GM23338 (cell line): ENCODE measurements around the gene TMEM244. TPM values are rescaled to one million over a fixed set of nuclear protein-coding genes. Genes with fewer than 3 reads are reported as not detected.

ENCODE experiments used
- ATAC-seq: fragments of 200-7000 bp; cut with Tn5 transposase; 3 replicates; pipeline ENCODE4 v1.9.1; 2020
- DNase-seq: peaks from one replicate; pipeline ENCODE4 v3.0.0-alpha.2; 2015; ENCODE audit warnings: low spot score
- H2AFZ ChIP-seq: fragments of 200-600 bp; sonication (generic); 2 replicates; pipeline ENCODE4 v1.8.0; 2016; ENCODE audit warnings: antibody characterized with exemption, mild to moderate bottlenecking, moderate library complexity
- H3F3A ChIP-seq: fragments of 200-600 bp; sonication (generic); replicated peaks from 2 replicates; pipeline ENCODE4 v1.8.0; 2017; ENCODE audit warnings: antibody characterized with exemption, mixed run types, low read depth
- H3K27ac ChIP-seq: fragments of 200-600 bp; sonication (generic); 2 replicates; pipeline ENCODE4 v1.6.1; 2016; ENCODE audit warnings: low read depth
- H3K27me3 ChIP-seq: fragments of 200-600 bp; sonication (generic); 2 replicates; pipeline ENCODE4 v1.8.0; 2016; ENCODE audit warnings: mild to moderate bottlenecking, mixed run types, moderate library complexity; ENCODE audit not compliant: insufficient read depth
- H3K36me3 ChIP-seq: fragments of 200-600 bp; sonication (generic); 2 replicates; pipeline ENCODE4 v1.8.0; 2016; ENCODE audit warnings: mild to moderate bottlenecking; ENCODE audit not compliant: insufficient read depth
- H3K4me1 ChIP-seq: fragments of 200-600 bp; sonication (generic); 2 replicates; pipeline ENCODE4 v1.8.0; 2016; ENCODE audit warnings: mild to moderate bottlenecking, moderate library complexity; ENCODE audit not compliant: insufficient read depth
- H3K4me2 ChIP-seq: fragments of 200-600 bp; sonication (generic); 2 replicates; pipeline ENCODE4 v1.7.1; 2017; ENCODE audit warnings: mixed run types
- H3K4me3 ChIP-seq: fragments of 200-600 bp; sonication (generic); 2 replicates; pipeline ENCODE4 v1.6.1; 2016; ENCODE audit warnings: mixed run types
- H3K79me2 ChIP-seq: fragments of 200-600 bp; sonication (generic); replicated peaks from 2 replicates; pipeline ENCODE4 v1.8.0; 2017; ENCODE audit warnings: mild to moderate bottlenecking; ENCODE audit not compliant: insufficient read depth
- H3K9me2 ChIP-seq: fragments of 200-600 bp; sonication (generic); 2 replicates; pipeline ENCODE4 v1.8.0; 2017; ENCODE audit not compliant: insufficient read depth
- H4K20me1 ChIP-seq: fragments of 200-600 bp; sonication (generic); replicated peaks from 2 replicates; pipeline ENCODE4 v1.8.0; 2017; ENCODE audit warnings: mild to moderate bottlenecking; ENCODE audit not compliant: insufficient read depth
- H3K27ac Mint-ChIP-seq: 2 replicates; pipeline ENCODE4 v1.8.0; 2020; ENCODE audit warnings: inconsistent platforms, mild to moderate bottlenecking, moderate library complexity, mixed read lengths
- H3K27me3 Mint-ChIP-seq: 3 replicates; pipeline ENCODE4 v1.8.0; 2022; ENCODE audit warnings: low read depth, mild to moderate bottlenecking, moderate library complexity, mixed read lengths, inconsistent platforms; ENCODE audit not compliant: insufficient read depth, poor library complexity
- H3K36me3 Mint-ChIP-seq: 3 replicates; pipeline ENCODE4 v1.8.0; 2021; ENCODE audit warnings: low read depth, mild to moderate bottlenecking, inconsistent platforms, moderate library complexity, mixed read lengths
- H3K4me1 Mint-ChIP-seq: 3 replicates; pipeline ENCODE4 v1.8.0; 2020; ENCODE audit warnings: mild to moderate bottlenecking, inconsistent platforms, mixed read lengths
- H3K4me3 Mint-ChIP-seq: 3 replicates; pipeline ENCODE4 v1.8.0; 2021; ENCODE audit warnings: moderate library complexity, mild to moderate bottlenecking, inconsistent platforms, mixed read lengths
- H3K9me3 Mint-ChIP-seq: 3 replicates; pipeline ENCODE4 v1.8.0; 2020; ENCODE audit warnings: moderate library complexity, mild to moderate bottlenecking, inconsistent platforms, mixed read lengths
- REST ChIP-seq: IDR thresholded peaks from one replicate; pipeline ENCODE4 v1.6.1; 2018; ENCODE audit warnings: antibody characterized with exemption; ENCODE audit not compliant: unreplicated experiment
- polyA plus RNA-seq: library from polyadenylated mRNA; unstranded; fragments of >200 nt; fragmentation: Nextera tagmentation; extraction: Ambion mirVana; gene quantifications from 2 replicates; pipeline ENCODE4 v1.2.1, GENCODE V29; 2016
- total RNA-seq: library from RNA; depleted of rRNA; stranded (reverse); fragments of >200 nt; shearing (Covaris generic); gene quantifications from 2 replicates; pipeline ENCODE4 v1.2.3, GENCODE V29; 2014
- TF ChIP-seq, protein P1 (sequence below): fragments of 250-450 bp; sonication (Bioruptor Pico); IDR thresholded peaks from 2 replicates; pipeline ENCODE4 v1.5.0; 2020; ENCODE audit warnings: mild to moderate bottlenecking, moderate library complexity

TMEM244 gene
- total and polyA plus RNA-seq, 2 experiments from 2014 or later, result not detected

DNA sequence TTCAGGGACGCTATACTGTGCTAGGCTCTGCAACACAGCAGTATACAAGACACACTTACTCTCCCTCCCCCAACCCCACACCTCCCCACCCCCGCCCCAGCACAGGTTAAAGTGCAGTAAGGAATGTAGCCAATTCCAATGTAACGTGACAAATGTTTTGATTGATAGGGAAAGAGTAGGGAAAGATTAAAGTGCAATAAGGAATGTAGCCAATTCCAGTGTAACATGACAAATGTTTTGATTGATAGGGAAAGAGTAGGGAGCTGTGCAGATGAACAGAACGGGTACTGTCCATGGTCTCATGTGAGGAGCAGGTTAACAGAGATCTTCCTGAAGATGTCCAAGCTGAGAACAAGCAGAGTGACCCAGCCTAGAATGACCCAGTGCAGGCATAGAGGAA, 69.1 kb downstream of the TMEM244 start:
- H3K4me3 Mint-ChIP-seq, result no peak overlapping the region

More for the DNA sequence above, 69.1 kb downstream of the TMEM244 start:
- no peak overlapping the region for H3K4me3 ChIP-seq
- H3K27ac ChIP-seq, result no peak overlapping the region
- no peaks in the 10 kb centered on the region for H3K36me3 ChIP-seq
- no peaks in the 10 kb centered on the region for H3K9me2 ChIP-seq
- Mint-ChIP-seq H3K9me3 (no peaks in the 10 kb centered on the region), H3K36me3 (no peaks in the 10 kb centered on the region), H3K27me3 (no peaks in the 10 kb centered on the region), H3K27ac (no peak overlapping the region), H3K4me1 (no peaks in the 10 kb centered on the region)
- no peaks in the 10 kb centered on the region for H3K79me2 ChIP-seq
- no peaks in the 10 kb centered on the region for H3F3A ChIP-seq
- no peaks in the 10 kb centered on the region for H4K20me1 ChIP-seq
- H3K4me1 ChIP-seq, result no peaks in the 10 kb centered on the region
- TF ChIP-seq, protein P1, sequence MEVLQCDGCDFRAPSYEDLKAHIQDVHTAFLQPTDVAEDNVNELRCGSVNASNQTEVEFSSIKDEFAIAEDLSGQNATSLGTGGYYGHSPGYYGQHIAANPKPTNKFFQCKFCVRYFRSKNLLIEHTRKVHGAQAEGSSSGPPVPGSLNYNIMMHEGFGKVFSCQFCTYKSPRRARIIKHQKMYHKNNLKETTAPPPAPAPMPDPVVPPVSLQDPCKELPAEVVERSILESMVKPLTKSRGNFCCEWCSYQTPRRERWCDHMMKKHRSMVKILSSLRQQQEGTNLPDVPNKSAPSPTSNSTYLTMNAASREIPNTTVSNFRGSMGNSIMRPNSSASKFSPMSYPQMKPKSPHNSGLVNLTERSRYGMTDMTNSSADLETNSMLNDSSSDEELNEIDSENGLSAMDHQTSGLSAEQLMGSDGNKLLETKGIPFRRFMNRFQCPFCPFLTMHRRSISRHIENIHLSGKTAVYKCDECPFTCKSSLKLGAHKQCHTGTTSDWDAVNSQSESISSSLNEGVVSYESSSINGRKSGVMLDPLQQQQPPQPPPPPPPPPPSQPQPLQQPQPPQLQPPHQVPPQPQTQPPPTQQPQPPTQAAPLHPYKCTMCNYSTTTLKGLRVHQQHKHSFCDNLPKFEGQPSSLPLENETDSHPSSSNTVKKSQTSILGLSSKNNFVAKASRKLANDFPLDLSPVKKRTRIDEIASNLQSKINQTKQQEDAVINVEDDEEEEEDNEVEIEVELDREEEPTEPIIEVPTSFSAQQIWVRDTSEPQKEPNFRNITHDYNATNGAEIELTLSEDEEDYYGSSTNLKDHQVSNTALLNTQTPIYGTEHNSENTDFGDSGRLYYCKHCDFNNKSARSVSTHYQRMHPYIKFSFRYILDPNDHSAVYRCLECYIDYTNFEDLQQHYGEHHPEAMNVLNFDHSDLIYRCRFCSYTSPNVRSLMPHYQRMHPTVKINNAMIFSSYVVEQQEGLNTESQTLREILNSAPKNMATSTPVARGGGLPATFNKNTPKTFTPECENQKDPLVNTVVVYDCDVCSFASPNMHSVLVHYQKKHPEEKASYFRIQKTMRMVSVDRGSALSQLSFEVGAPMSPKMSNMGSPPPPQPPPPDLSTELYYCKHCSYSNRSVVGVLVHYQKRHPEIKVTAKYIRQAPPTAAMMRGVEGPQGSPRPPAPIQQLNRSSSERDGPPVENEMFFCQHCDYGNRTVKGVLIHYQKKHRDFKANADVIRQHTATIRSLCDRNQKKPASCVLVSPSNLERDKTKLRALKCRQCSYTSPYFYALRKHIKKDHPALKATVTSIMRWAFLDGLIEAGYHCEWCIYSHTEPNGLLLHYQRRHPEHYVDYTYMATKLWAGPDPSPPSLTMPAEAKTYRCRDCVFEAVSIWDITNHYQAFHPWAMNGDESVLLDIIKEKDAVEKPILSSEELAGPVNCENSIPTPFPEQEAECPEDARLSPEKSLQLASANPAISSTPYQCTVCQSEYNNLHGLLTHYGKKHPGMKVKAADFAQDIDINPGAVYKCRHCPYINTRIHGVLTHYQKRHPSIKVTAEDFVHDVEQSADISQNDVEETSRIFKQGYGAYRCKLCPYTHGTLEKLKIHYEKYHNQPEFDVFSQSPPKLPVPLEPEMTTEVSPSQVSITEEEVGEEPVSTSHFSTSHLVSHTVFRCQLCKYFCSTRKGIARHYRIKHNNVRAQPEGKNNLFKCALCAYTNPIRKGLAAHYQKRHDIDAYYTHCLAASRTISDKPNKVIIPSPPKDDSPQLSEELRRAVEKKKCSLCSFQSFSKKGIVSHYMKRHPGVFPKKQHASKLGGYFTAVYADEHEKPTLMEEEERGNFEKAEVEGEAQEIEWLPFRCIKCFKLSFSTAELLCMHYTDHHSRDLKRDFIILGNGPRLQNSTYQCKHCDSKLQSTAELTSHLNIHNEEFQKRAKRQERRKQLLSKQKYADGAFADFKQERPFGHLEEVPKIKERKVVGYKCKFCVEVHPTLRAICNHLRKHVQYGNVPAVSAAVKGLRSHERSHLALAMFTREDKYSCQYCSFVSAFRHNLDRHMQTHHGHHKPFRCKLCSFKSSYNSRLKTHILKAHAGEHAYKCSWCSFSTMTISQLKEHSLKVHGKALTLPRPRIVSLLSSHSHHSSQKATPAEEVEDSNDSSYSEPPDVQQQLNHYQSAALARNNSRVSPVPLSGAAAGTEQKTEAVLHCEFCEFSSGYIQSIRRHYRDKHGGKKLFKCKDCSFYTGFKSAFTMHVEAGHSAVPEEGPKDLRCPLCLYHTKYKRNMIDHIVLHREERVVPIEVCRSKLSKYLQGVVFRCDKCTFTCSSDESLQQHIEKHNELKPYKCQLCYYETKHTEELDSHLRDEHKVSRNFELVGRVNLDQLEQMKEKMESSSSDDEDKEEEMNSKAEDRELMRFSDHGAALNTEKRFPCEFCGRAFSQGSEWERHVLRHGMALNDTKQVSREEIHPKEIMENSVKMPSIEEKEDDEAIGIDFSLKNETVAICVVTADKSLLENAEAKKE (CRISPR knock-in tag), result no peak
- peak; percentile 21 for TF ChIP-seq REST
- H2AFZ ChIP-seq, result no peak overlapping the region
- no peak for ATAC-seq
- no peak for DNase-seq
- H3K27me3 ChIP-seq, result no peaks in the 10 kb centered on the region
- H3K4me2 ChIP-seq, result no peak overlapping the region
